H1 (cell line): ENCODE data around the gene PTPRR.

Experiments
- ATF3 ChIP-seq: IDR thresholded peaks from 2 replicates; pipeline ENCODE4 v1.6.1; 2011; ENCODE audit warnings: low read depth, mild to moderate bottlenecking, low read length; ENCODE audit not compliant: insufficient read depth
- MAX ChIP-seq: IDR thresholded peaks from 2 replicates; pipeline ENCODE4 v1.6.1; 2012; ENCODE audit warnings: inconsistent platforms

- TF ChIP-seq MAX (no peak), ATF3 (no peak)
Observed at GRCh38 chr12:70948236-70948975, 27.9 kb upstream of the PTPRR start.
